Fibroblast of gingiva (primary cell): ENCODE measurements around the gene CCDC57.
"Not testable (repeated sequence)": the region's sequence is repeated elsewhere in the genome, so short reads cannot be mapped to it uniquely, and the experiment has no call there.

Experiments used
- DNase-seq: peaks from one replicate; pipeline ENCODE4 v3.0.0-alpha.2; 2011; ENCODE audit warnings: low read depth

The CCDC57 gene

GRCh38 chr17:82152114-82152513, 60.5 kb downstream of the CCDC57 start:
- DNase-seq: no peak

- DNase-seq: no peak
Measured at GRCh38 chr17:82151106-82151957, 61.3 kb downstream of the CCDC57 start.

GRCh38 chr17:82149401-82150099, 63.1 kb downstream of the CCDC57 start:
- no peak for DNase-seq

GRCh38 chr17:82148997-82149396, 63.6 kb downstream of the CCDC57 start:
- no peak for DNase-seq

- no peak for DNase-seq
Measured at GRCh38 chr17:82148011-82148410, 64.6 kb downstream of the CCDC57 start.

- DNase-seq: no peak
Measured at GRCh38 chr17:82146663-82147654, 65.7 kb downstream of the CCDC57 start.

- DNase-seq: no peak
Measured at GRCh38 chr17:82145550-82146155, 67.0 kb downstream of the CCDC57 start.

- no peak for DNase-seq
Measured at GRCh38 chr17:82143333-82143732, 69.3 kb downstream of the CCDC57 start.

- DNase-seq: not testable (repeated sequence)
Measured at GRCh38 chr17:82139961-82140360, 72.7 kb downstream of the CCDC57 start.

- DNase-seq: no peak
Measured at GRCh38 chr17:82138511-82138992, 74.1 kb downstream of the CCDC57 start.

GRCh38 chr17:82134101-82134500, 78.5 kb downstream of the CCDC57 start:
- DNase-seq: peak; percentile 92

GRCh38 chr17:82133166-82133953, 79.3 kb downstream of the CCDC57 start:
- DNase-seq: peak; percentile 77

GRCh38 chr17:82129095-82129494, 83.5 kb downstream of the CCDC57 start:
- no peak for DNase-seq

GRCh38 chr17:82128287-82128686, 84.4 kb downstream of the CCDC57 start:
- no peak for DNase-seq

GRCh38 chr17:82127704-82128103, 84.9 kb downstream of the CCDC57 start:
- no peak for DNase-seq

- DNase-seq: no peak
Measured at GRCh38 chr17:82127315-82127595, 85.4 kb downstream of the CCDC57 start.

- DNase-seq: no peak
Measured at GRCh38 chr17:82126556-82127314, 85.9 kb downstream of the CCDC57 start.

- DNase-seq: no peak
Measured at GRCh38 chr17:82124101-82124500, 88.5 kb downstream of the CCDC57 start.

GRCh38 chr17:82121660-82122629, 90.7 kb downstream of the CCDC57 start:
- no peak for DNase-seq
